HL-60/S4 (cell line): ENCODE results near the gene MAN2A2.

ENCODE experiments used
- in situ Hi-C: fragments of 300-500 bp; cut with MboI; formaldehyde crosslinking; loops from 2 replicates; pipeline ENCODE4 v1.14.3; 2022; ENCODE audit warnings: low sequenced_read_pairs

The MAN2A2 gene

GRCh38 chr15:90902840-90903732 lies at the start of gene MAN2A2:
MAN2A2 (plus strand) TSS chr15:90903302; CDS start chr15:90904208, 906 bp downstream.
- in situ Hi-C loops, result no loop called here

GRCh38 chr15:90855139-90855538 lies 48.0 kb upstream of the MAN2A2 start:
- in situ Hi-C loops, result no loop called here

GRCh38 chr15:90857337-90857736 lies 45.8 kb upstream of the MAN2A2 start:
- in situ Hi-C loops, result no loop called here

GRCh38 chr15:90857883-90858443 lies 45.1 kb upstream of the MAN2A2 start:
- in situ Hi-C loops, result no loop called here

- in situ Hi-C loops, result no loop called here
Measured at GRCh38 chr15:90859234-90860131, 43.6 kb upstream of the MAN2A2 start.

- in situ Hi-C loops, result no loop called here
Measured at GRCh38 chr15:90860450-90860849, 42.7 kb upstream of the MAN2A2 start.

- in situ Hi-C loops, result no loop called here
Measured at GRCh38 chr15:90860942-90861675, 42.0 kb upstream of the MAN2A2 start.

GRCh38 chr15:90862487-90862886 lies 40.6 kb upstream of the MAN2A2 start:
- in situ Hi-C loops, result no loop called here

- in situ Hi-C loops, result no loop called here
Measured at GRCh38 chr15:90862964-90863778, 39.9 kb upstream of the MAN2A2 start.

- in situ Hi-C loops, result no loop called here
Measured at GRCh38 chr15:90863987-90864386, 39.1 kb upstream of the MAN2A2 start.

- in situ Hi-C loops, result no loop called here
Measured at GRCh38 chr15:90864507-90864906, 38.6 kb upstream of the MAN2A2 start.

GRCh38 chr15:90865702-90866101 lies 37.4 kb upstream of the MAN2A2 start:
- in situ Hi-C loops, result no loop called here

- in situ Hi-C loops, result no loop called here
Measured at GRCh38 chr15:90866161-90866715, 36.9 kb upstream of the MAN2A2 start.

- in situ Hi-C loops, result no loop called here
Measured at GRCh38 chr15:90866800-90867199, 36.3 kb upstream of the MAN2A2 start.

GRCh38 chr15:90868261-90868689 lies 34.8 kb upstream of the MAN2A2 start, which contains the start of gene FURIN:
FURIN (plus strand) TSS chr15:90868588; CDS start chr15:90875741, 7,153 bp downstream.
- in situ Hi-C loops, result no loop called here

GRCh38 chr15:90869140-90869541 lies 34.0 kb upstream of the MAN2A2 start:
- in situ Hi-C loops, result no loop called here

GRCh38 chr15:90869601-90870353 lies 33.3 kb upstream of the MAN2A2 start:
- in situ Hi-C loops, result no loop called here

- in situ Hi-C loops, result no loop called here
Measured at GRCh38 chr15:90870354-90871138, 32.6 kb upstream of the MAN2A2 start.
